ENCODE results near the gene HCST. TPM values are rescaled to one million over a fixed set of nuclear protein-coding genes. Genes with fewer than 3 reads are reported as not detected.
"Not testable (repeated sequence)": the region's sequence is repeated elsewhere in the genome, so short reads cannot be mapped to it uniquely, and the experiment has no call there.

The HCST gene
- total RNA-seq, 1 experiment from 2014 or later: 0.88 TPM

DNA sequence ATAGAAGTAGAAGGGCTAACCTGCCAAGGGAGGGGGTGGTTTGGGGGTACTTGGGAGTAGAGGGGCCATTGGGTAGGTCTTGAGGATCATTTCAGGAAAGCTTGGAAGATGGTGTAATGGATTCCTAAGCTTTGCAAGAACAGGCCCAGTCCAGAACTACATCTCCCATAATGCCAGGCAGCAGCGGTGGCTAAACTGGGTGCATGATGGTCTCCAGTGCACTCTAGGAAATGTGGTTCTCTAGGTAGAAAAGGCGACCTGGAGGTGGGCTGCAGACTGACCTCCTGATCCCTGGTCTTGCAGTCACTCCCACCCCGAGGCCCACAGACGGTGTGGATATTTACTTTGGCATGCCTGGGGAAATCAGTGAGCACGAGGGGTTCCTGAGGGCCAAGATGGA, 30.1 kb upstream of the HCST start:
- in situ Hi-C loops (cut with HindIII; ENCODE audit: low pct_unique_long_range_greater_than_20kb, low sequenced_read_pairs): no loop called here
- no peak for DNase-seq (ENCODE audit: low read depth)

- no peak for DNase-seq (ENCODE audit: low read depth)
Observed at GRCh38 chr19:35874392-35874930, 27.9 kb upstream of the HCST start.

GRCh38 chr19:35879068-35879467, 23.3 kb upstream of the HCST start:
- in situ Hi-C loops (cut with HindIII; ENCODE audit: low pct_unique_long_range_greater_than_20kb, low sequenced_read_pairs): no loop called here
- no peak for DNase-seq (ENCODE audit: low read depth)

More at GRCh38 chr19:35874392-35874930, 27.9 kb upstream of the HCST start:
- in situ Hi-C loops (cut with HindIII; ENCODE audit: low pct_unique_long_range_greater_than_20kb, low sequenced_read_pairs): no loop called here

GRCh38 chr19:35879770-35880317, 22.5 kb upstream of the HCST start:
- in situ Hi-C loops (cut with HindIII; ENCODE audit: low pct_unique_long_range_greater_than_20kb, low sequenced_read_pairs): no loop called here
- peak; percentile 88 for DNase-seq (ENCODE audit: low read depth)

GRCh38 chr19:35882114-35882832, 20.1 kb upstream of the HCST start:
- peak; percentile 62 for DNase-seq (ENCODE audit: low read depth)
- in situ Hi-C loops (cut with HindIII; ENCODE audit: low pct_unique_long_range_greater_than_20kb, low sequenced_read_pairs): no loop called here

- in situ Hi-C loops (cut with HindIII; ENCODE audit: low pct_unique_long_range_greater_than_20kb, low sequenced_read_pairs): no loop called here
- no peak for DNase-seq (ENCODE audit: low read depth)
Observed at GRCh38 chr19:35883882-35884281, 18.4 kb upstream of the HCST start.

DNA sequence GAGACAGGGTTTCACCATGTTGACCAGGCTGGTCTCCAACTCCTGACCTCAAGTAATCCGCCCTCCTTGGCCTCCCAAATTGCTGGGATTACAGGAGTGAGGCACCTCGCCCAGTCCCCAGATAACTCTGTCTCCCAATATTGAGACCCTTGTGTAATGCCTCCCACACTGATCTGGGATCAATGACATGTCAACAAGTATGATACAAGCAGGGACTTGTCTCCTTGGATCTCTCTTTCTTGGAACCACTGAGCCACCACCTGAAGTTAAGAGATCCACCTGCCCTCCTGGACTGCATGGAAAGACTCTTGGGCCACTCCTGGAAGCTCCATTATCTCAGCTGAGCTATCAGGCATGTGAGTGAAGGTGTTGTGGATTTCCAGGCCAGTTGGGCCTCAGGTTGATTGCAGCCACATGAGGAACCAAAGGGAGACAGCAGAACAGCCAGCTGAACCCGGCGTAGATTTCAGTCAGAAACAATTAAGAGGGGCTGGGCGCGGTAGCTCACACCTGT, 17.0 kb upstream of the HCST start:
- DNase-seq (ENCODE audit: low read depth): no peak
- in situ Hi-C loops (cut with HindIII; ENCODE audit: low pct_unique_long_range_greater_than_20kb, low sequenced_read_pairs): no loop called here

DNA sequence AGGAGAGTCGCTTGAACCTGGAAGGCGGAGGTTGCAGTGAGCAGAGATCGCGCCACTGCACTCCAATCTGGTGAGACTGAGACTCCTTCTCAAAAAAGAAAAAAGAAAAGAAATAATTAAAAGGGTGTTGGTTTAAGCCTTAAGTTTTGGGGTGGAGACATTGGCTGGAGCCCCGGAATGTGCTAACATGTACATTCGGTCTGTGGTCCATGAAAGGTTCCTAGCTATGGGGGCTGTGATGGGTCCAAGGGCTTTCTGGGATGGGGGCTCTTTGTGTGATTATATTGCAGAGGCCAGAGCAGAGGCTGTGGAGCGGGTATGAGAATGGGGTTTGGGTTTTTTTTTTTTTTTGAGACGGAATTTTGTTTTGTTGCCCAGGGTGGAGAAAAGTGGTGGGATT, 16.4 kb upstream of the HCST start:
- in situ Hi-C loops (cut with HindIII; ENCODE audit: low pct_unique_long_range_greater_than_20kb, low sequenced_read_pairs): no loop called here
- DNase-seq (ENCODE audit: low read depth): no peak

- DNase-seq (ENCODE audit: low read depth): no peak
- in situ Hi-C loops (cut with HindIII; ENCODE audit: low pct_unique_long_range_greater_than_20kb, low sequenced_read_pairs): no loop called here
Observed at GRCh38 chr19:35887197-35887596, 15.1 kb upstream of the HCST start.

GRCh38 chr19:35888398-35888797, 13.9 kb upstream of the HCST start:
- DNase-seq (ENCODE audit: low read depth): no peak
- in situ Hi-C loops (cut with HindIII; ENCODE audit: low pct_unique_long_range_greater_than_20kb, low sequenced_read_pairs): no loop called here

DNA sequence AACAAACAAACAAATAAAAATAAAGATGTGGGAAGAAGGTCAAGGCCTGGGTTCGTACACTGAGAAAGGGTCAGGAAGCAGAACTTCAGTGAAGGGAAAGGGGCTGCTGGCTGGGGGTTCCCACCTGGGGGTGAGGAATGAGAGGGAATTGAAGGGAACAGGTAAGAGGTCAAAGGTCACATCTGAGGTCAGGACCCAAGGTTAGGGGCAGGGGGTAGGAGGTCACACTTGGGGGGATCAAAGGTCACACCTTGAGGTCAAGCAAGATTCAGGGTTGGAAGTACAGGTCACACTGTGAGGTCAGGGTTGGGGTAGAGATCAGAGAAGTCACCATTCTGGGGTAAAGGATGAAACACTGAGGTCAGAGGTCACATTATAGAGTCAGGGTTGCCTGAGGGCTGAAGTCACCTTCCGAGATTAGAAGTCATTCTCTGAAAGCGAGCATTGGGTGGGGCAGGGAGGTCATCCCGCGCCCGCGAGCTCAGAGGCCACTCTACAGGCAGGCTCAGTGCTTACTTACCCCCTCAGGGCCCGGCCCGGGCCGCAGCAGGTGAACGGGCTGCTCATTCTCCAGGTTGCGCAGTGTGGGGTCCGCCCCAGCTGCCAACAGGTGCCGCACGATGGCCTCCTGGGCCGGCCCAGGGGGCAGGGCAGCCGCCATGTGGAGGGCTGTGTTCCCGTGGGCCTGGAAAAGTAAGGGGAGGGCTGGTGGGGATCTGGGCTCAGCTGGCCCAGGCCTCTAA, 12.8 kb upstream of the HCST start:
- in situ Hi-C loops (cut with HindIII; ENCODE audit: low pct_unique_long_range_greater_than_20kb, low sequenced_read_pairs): no loop called here
- no peak for DNase-seq (ENCODE audit: low read depth)

- in situ Hi-C loops (cut with HindIII; ENCODE audit: low pct_unique_long_range_greater_than_20kb, low sequenced_read_pairs): no loop called here
- no peak for DNase-seq (ENCODE audit: low read depth)
Observed at GRCh38 chr19:35890113-35890650, 12.1 kb upstream of the HCST start.

- in situ Hi-C loops (cut with HindIII; ENCODE audit: low pct_unique_long_range_greater_than_20kb, low sequenced_read_pairs); DNase-seq (ENCODE audit: low read depth): not testable (repeated sequence)
Observed at GRCh38 chr19:35891819-35892218, 10.5 kb upstream of the HCST start.

GRCh38 chr19:35894342-35894741, 8.0 kb upstream of the HCST start:
- no peak for DNase-seq (ENCODE audit: low read depth)
- in situ Hi-C loops (cut with HindIII; ENCODE audit: low pct_unique_long_range_greater_than_20kb, low sequenced_read_pairs): no loop called here

DNA sequence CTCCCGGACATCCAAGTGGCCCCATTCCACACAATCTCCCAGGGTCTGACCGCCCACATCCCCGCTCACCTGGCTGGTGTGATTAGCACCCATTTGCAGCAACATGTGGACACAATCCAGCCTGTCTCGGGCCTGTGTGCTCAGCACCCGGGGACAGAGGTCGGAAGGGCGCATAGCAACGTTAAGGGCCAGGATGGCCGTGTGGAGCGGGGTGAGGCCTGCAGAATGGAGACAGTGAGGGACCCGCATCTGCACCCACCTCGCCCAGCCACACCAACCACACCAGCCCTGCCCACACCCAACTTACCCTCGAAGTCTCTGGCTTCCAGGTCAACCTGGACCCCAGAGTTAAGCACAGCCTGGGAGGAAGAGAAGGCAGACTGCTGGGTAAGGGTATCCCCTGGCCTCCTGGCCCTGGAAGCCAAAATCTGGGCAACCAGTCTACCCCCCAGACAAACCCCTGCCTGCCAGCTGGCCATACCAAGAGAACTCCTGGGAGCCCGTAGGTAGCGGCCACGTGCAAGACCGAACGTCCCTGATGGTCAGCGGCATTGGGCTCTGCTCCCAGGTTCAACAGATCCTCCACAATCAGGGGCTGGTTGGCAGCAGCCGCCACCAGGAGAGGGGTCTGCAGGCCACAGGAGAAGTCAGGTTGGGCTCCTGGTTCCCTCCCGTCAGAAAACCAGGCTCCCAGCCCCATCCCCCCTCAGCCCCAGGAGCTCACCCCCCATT, 6.3 kb upstream of the HCST start:
- in situ Hi-C loops (cut with HindIII; ENCODE audit: low pct_unique_long_range_greater_than_20kb, low sequenced_read_pairs): no loop called here
- DNase-seq (ENCODE audit: low read depth): no peak

DNA sequence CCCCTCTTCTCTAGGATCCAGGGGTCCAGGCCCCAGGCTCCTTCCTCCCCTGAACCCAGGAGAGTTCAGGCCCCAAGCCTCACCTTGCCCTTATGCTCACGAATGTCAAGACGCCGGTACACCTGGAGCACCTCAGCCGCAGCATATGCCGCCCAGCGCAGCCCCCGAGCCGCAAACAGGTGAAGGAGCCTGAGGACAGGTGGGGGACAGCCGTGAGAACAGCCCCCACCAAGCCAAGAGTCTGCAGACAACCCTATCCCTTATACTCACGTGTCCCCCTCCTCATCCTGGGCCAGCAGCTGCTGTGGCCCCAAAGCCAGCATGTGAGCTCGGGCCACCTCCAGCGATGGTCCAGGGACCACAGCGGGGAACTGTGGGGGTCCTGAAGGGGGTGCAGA, 5.7 kb upstream of the HCST start:
- DNase-seq (ENCODE audit: low read depth): no peak
- in situ Hi-C loops (cut with HindIII; ENCODE audit: low pct_unique_long_range_greater_than_20kb, low sequenced_read_pairs): no loop called here

DNA sequence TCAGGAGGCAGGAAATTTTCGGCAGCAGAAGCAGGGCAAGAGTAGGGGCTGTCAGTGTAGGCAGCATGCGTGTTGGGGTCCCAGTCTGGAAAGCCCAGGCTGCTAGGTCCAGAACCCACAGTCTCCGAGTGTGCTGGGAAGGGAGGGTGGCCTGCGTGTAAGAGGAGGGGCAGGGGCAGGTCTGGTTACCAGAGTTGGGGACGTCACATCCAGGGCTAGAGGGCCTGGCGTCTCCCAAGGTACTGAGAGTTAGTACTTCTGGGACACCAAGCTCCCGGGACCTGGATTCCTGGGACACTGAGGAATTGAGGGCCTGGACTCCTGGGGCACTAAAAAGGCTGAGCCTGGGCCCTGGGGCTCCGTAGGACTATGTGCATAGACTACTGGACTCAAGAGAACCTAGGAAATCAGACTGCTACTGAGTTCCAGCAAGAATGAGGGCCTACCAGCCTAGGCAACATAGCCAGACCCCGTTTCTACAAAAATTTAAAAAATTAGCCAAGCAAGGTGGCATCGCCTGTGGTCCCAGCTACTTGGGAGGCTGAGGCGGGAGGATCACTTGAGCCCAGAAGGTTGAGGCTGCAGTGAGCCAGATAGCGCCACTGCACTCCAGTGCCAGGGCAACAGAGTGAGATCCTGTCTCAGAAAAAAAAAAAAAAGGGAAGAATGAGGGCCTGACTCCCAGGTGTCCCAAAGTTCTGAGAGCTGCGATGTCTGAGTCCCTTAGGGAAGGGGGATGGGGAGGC, 4.5 kb upstream of the HCST start:
- in situ Hi-C loops (cut with HindIII; ENCODE audit: low pct_unique_long_range_greater_than_20kb, low sequenced_read_pairs): no loop called here
- no peak for DNase-seq (ENCODE audit: low read depth)

- DNase-seq (ENCODE audit: low read depth): no peak
- in situ Hi-C loops (cut with HindIII; ENCODE audit: low pct_unique_long_range_greater_than_20kb, low sequenced_read_pairs): no loop called here
Observed at GRCh38 chr19:35898499-35898809, 3.9 kb upstream of the HCST start.
